Right cardiac atrium (tissue), 5 donors: ENCODE measurements around the gene LTBP2. TPM values are rescaled to one million over a fixed set of nuclear protein-coding genes. Genes with fewer than 3 reads are reported as not detected.

Experiments
- ATAC-seq, 2 donors: fragments of 200-7000 bp; cut with Tn5 transposase; one replicate each; pipeline versions ENCODE4 v1.8.0 to v1.9.1; 2020; ENCODE audit warnings: moderate library complexity in 2 of 2, mild to moderate bottlenecking in 1 of 2
- DNase-seq, 3 donors: peaks; one replicate each; pipeline ENCODE4 v3.0.0-alpha.2; 2020
- H3K27ac ChIP-seq: one replicate; pipeline ENCODE4 v1.5.1; 2013; ENCODE audit warnings: mild to moderate bottlenecking, low read length, control low read depth, moderate library complexity
- H3K27me3 ChIP-seq: one replicate; pipeline ENCODE4 v1.6.1; 2013; ENCODE audit not compliant: control insufficient read depth, insufficient read depth
- H3K4me1 ChIP-seq: one replicate; pipeline ENCODE4 v1.6.1; 2013; ENCODE audit warnings: low read length; ENCODE audit not compliant: control insufficient read depth, insufficient read depth
- H3K4me3 ChIP-seq: one replicate; pipeline ENCODE4 v1.5.1; 2013; ENCODE audit warnings: low read length, control low read depth
- H3K9me3 ChIP-seq: one replicate; pipeline ENCODE4 v1.6.1; 2013; ENCODE audit warnings: low read length; ENCODE audit not compliant: control insufficient read depth
- WGBS: extraction: QIAGEN DNeasy Blood & Tissue Kit; methylation state at CpG from one replicate; pipeline ENCODE4 v1.1.7; 2013; 5-methylcytosine and 5-hydroxymethylcytosine counted together
- intact Hi-C, 4 donors: fragments of 100-400 bp; cut with DNase I; formaldehyde crosslinking; loops; one replicate each; pipeline versions ENCODE4 v1.11.0 to v1.14.0; 2022 to 2023
- polyA plus RNA-seq: library from polyadenylated mRNA; stranded (reverse); fragments of 200-250 nt; gene quantifications from one replicate; pipeline ENCODE4 v1.2.3, GENCODE V29; 2013
- total RNA-seq, 4 donors: library from RNA; stranded (reverse); fragmentation: NEBNext Ultra II Directional; extraction: Animal tissue kit (Norgen Biotek cat#: 25700); gene quantifications; one replicate each; pipeline ENCODE4 v1.2.1, GENCODE V29; 2021
- donor health status: healthy with polysubstance abuse.
- donor health status: DM: no; HTN: yes; CAD: no.
- donor health status: DM: no; HTN: no; CAD: no.
- donor health status: DM: no; HTN: yes; CAD: no; lungs with severe emphysema.
- donor health status: DM: yes; HTN: yes; CAD: no.

The LTBP2 gene
- total and polyA plus RNA-seq, 5 donors, result 3.4 to 46.0 (median 22.0) TPM

DNA sequence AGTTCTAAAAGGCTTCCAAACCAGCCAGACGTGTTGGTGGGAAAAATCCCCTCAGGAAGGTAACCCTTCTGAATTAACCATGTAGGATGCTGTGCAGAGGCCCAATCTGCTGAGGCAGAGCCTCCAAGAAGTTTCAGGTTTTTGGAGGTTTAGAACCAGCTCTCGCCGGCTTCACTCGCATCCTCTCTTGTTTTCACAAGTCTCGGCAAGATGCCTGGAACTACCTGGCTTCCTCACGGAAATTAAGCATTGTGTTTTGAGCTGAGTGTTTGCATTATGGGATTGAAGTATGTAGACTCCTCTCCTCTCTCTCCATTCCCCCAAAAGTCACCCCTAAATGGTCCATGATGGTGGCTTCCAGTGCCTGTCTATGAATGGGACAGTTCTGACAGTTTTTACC, 20.6 kb downstream of the LTBP2 start:
- H3K4me1 ChIP-seq, result peaks cover 27% of the 10 kb centered on the region
- H3K4me3 ChIP-seq, result no peak overlapping the region
- no peaks in the 10 kb centered on the region for H3K27me3 ChIP-seq
- 77% methylated on average over 6 of the region's 6 CpGs for WGBS
- no peaks in the 10 kb centered on the region for H3K9me3 ChIP-seq
- intact Hi-C loops, result no loop called here
- DNase-seq (no peak), ATAC-seq (no peak)
- H3K27ac ChIP-seq, result peak overlapping the region; percentile 12

GRCh38 chr14:74589291-74589879, 22.7 kb downstream of the LTBP2 start:
- WGBS, result 77% methylated on average over 5 of the region's 5 CpGs
- no peak for DNase-seq
- no peak overlapping the region for H3K27ac ChIP-seq
- no peak for ATAC-seq
- no peak overlapping the region for H3K4me3 ChIP-seq
- H3K27me3 ChIP-seq, result no peaks in the 10 kb centered on the region
- H3K9me3 ChIP-seq, result no peaks in the 10 kb centered on the region
- intact Hi-C loops, result no loop called here
- H3K4me1 ChIP-seq, result peaks cover 21% of the 10 kb centered on the region

DNA sequence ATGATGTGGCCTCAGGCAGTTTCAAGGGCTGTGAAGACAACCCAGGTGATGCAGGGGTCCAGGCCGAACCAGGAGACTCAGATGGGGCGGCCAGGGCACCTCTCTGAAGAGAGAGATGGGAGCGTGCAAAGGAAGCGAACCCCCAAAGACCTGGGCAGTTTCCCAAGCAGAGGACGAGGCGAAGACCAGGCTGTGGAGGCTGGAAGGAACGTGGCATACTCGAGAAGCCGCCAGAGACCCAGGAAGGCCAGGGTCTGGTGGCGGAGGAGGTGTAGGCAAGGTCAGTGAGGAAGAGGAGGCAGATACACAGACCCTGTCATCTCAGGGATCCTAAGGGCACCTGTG, 24.7 kb downstream of the LTBP2 start:
- WGBS, result 91% methylated on average over 10 of the region's 10 CpGs
- Histone ChIP-seq H3K27me3 (no peaks in the 10 kb centered on the region), H3K4me1 (peaks cover 8% of the 10 kb centered on the region), H3K27ac (no peak overlapping the region), H3K4me3 (no peak overlapping the region), H3K9me3 (no peaks in the 10 kb centered on the region)
- no peak for DNase-seq
- no peak for ATAC-seq
- intact Hi-C loops, result no loop called here

- H3K4me1 ChIP-seq, result peaks cover 8% of the 10 kb centered on the region
- ATAC-seq (no peak), DNase-seq (no peak)
- intact Hi-C loops, result no loop called here
- no peaks in the 10 kb centered on the region for H3K9me3 ChIP-seq
- no peaks in the 10 kb centered on the region for H3K27me3 ChIP-seq
- no peak overlapping the region for H3K4me3 ChIP-seq
- WGBS, result 91% methylated on average over 18 of the region's 18 CpGs
- no peak overlapping the region for H3K27ac ChIP-seq
Observed at GRCh38 chr14:74586681-74587362, 25.2 kb downstream of the LTBP2 start.

GRCh38 chr14:74585406-74586335, 26.4 kb downstream of the LTBP2 start:
- WGBS, result 92% methylated on average over 33 of the region's 33 CpGs
- ATAC-seq, result no peak
- DNase-seq, result no peak
- Histone ChIP-seq H3K4me3 (no peak overlapping the region), H3K9me3 (no peaks in the 10 kb centered on the region), H3K4me1 (peaks cover 6% of the 10 kb centered on the region), H3K27me3 (no peaks in the 10 kb centered on the region), H3K27ac (no peak overlapping the region)
- intact Hi-C loops, result no loop called here

DNA sequence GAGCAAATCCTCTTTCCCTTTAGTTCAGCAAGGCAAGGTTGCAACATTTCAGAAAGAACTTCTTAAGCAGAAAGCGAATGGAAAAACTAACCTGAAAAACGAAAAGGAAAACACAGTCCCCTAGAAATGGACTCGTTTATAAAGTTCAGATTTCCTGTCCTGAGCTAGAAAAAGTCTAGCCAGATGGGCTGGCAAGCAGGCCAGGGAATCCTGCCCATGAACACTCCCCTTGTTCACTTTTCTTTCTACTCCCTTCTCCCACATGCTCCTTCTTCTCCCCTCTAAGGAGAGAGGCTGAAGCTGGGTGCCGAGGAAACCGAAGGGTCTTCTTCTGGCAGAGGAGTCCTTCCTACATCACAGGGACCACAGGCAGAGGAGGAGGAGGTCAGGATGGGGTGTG, 27.1 kb downstream of the LTBP2 start:
- intact Hi-C loops, result no loop called here
- DNase-seq (no peak), ATAC-seq (no peak)
- Histone ChIP-seq H3K27ac (no peak overlapping the region), H3K9me3 (no peaks in the 10 kb centered on the region), H3K4me1 (peaks cover 6% of the 10 kb centered on the region), H3K27me3 (no peaks in the 10 kb centered on the region), H3K4me3 (no peak overlapping the region)
- WGBS, result 60% methylated on average over 5 of the region's 5 CpGs

DNA sequence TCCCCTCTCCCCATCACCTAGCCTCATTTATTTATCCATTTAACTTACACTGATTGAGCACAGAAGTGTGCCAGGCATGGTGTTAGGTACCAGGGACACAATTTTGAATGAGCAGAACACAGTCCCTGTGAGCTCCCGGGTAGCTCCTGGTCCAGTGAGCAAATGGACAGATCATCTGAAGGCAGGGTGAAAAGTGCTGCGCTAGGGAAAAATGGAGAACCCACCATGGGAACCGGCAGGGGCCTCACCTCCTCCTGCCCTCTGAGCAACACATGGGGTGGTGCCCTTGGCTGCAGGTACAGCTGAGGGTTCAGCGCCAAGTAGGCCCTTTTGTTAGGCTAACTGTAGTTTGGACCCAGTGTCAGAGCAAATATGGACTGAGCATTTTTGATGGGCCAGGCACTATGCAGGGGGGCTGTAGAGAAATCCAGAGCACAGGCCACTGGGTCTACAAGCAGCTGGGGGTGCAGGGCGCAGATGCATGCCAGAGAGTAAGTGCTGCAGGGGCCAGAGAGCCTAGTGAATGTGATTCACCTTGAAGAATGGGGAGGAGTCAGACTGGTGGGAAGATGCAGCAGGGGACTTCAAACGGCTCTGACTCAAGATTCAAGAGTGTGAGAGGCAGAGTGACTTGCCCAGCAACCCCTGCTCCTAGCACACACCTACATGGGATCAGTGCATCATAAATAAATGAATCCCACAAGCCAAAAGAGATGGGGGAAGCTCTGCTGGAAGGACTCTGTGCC, 28.2 kb downstream of the LTBP2 start:
- Histone ChIP-seq H3K27ac (no peak overlapping the region), H3K27me3 (no peaks in the 10 kb centered on the region), H3K4me1 (peaks cover 6% of the 10 kb centered on the region), H3K9me3 (no peaks in the 10 kb centered on the region), H3K4me3 (no peak overlapping the region)
- DNase-seq (no peak), ATAC-seq (no peak)
- WGBS, result 82% methylated on average over 6 of the region's 6 CpGs
- intact Hi-C loops, result no loop called here

DNA sequence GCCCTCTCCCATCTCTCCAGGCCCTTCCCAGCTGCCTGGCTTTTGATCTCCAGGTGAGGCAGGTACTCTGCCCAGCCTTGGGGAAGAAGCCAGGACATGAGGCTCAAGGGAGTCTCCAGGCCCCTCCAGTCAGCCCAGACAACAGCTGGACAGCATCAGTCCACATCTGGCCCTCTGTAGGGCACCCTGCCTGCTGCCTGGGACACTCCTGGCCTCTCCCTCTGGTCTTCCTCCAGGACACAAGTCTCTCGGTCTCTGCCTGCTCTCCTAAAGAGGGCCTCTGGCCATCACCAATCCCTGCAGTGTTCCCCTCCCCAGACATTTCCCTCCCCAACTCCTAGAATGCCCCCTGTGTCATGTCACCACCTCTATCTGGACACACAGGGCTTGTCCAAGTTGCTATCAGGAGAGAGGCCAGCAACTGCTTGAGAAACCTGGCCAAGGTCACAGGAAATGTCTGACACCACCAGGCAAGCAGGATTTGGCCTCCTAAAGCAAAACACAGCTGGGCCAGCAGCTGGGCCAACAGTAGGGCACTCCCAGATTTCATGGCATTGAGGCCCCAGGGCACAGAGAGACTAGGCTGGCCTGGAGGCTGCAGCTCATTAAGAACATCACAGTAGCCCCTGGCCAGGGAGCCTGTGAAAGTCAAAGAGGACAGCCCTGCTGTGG, 29.0 kb downstream of the LTBP2 start:
- intact Hi-C loops, result no loop called here
- Histone ChIP-seq H3K27ac (no peak overlapping the region), H3K4me1 (peaks cover 6% of the 10 kb centered on the region), H3K4me3 (no peak overlapping the region), H3K9me3 (no peaks in the 10 kb centered on the region), H3K27me3 (no peaks in the 10 kb centered on the region)
- DNase-seq, result peak; percentile 57 to 86 (median 83)
- ATAC-seq, result peak; percentile 67 to 78
- WGBS, result 22% methylated on average over 1 of the region's 1 CpG

DNA sequence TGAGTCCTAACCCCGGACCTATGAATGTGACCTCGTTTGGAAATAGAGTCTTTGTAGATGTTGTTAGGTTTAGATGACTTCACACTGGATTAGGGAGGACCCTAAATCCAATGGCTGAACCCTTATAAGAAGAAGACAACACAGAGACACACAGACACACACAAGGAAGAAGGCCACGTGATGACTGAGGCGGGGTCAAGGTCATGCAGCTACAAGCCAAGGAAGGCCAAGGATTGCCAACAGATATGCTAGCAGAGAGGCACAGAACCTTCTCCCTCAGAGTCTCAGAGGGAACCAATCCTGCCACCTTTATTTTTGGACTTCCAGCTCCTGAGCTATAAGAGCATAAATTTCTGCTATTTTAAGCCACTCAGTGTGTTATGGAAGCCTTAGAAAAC, 31.8 kb downstream of the LTBP2 start:
- Histone ChIP-seq H3K4me1 (peaks cover 6% of the 10 kb centered on the region), H3K4me3 (no peak overlapping the region), H3K9me3 (no peaks in the 10 kb centered on the region), H3K27ac (no peak overlapping the region), H3K27me3 (no peaks in the 10 kb centered on the region)
- ATAC-seq (no peak), DNase-seq (no peak)
- 87% methylated on average over 4 of the region's 4 CpGs for WGBS
- intact Hi-C loops, result no loop called here

DNA sequence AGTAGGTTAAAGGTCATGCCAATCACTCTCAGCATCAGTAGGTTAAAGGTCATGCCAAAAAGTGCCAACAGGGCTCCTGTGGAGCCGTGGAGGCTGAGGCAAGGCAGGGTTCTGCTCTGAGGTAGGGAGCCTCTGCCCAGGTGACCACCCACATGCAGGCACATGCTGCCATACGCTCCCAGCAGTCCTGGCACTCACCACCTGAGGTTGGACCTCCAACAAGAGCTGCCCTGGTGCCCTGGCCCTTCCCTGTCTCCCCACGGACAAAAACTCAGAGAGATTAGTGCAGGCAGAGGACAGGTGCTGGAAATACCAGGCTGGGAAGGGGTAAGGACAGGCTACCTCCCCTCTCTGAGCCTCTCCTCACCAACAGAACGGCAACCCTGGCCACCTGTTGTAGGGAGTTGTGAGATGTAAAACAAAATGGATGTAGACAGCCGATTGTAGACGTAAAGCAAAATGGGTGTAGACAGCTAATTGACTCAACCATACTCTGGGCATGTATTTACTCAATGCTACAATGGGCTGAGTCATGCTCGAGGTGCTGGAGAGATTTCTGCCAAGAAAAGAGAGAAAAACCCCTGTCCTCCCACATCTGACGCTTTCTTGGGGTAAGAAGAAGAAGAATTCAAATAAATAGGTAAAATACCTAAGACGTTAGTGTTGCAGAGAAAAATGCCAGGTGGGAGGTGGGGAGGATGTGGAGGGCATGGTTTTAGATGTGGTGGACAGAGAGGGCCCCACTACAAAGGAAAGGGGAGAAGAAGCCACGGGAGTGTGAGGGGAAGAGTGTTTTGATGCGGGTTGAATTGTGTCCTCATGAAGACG, 32.4 kb downstream of the LTBP2 start:
- Histone ChIP-seq H3K27me3 (no peaks in the 10 kb centered on the region), H3K4me1 (peaks cover 6% of the 10 kb centered on the region), H3K9me3 (no peaks in the 10 kb centered on the region), H3K4me3 (no peak overlapping the region), H3K27ac (no peak overlapping the region)
- DNase-seq, result peak in 1 of 3 donors; percentile 45
- ATAC-seq, result no peak
- 90% methylated on average over 12 of the region's 12 CpGs for WGBS
- intact Hi-C loops, result no loop called here
